ELF-1 (cell line): ENCODE results near the gene TNFRSF14.

ENCODE experiments used
- DNase-seq: peaks from one replicate; pipeline ENCODE4 v3.0.0-alpha.2; 2016; ENCODE audit warnings: low read depth, low spot score

The TNFRSF14 gene

DNA sequence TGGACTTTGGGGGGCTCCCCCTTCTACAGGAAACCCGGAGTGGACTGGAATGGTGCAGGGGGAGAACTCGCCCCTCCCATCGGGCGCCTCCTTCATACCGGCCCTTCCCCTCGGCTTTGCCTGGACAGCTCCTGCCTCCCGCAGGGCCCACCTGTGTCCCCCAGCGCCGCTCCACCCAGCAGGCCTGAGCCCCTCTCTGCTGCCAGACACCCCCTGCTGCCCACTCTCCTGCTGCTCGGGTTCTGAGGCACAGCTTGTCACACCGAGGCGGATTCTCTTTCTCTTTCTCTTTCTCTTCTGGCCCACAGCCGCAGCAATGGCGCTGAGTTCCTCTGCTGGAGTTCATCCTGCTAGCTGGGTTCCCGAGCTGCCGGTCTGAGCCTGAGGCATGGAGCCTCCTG, at the start of gene TNFRSF14:
Gene TNFRSF14 (plus strand): TSS at position 95 of the 401 bp plus-strand sequence. CDS start 294 bp downstream, at position 389.
- no peak for DNase-seq

GRCh38 chr1:2506901-2507565, 49.1 kb upstream of the TNFRSF14 start:
- no peak for DNase-seq

GRCh38 chr1:2507744-2508155, 48.4 kb upstream of the TNFRSF14 start:
- no peak for DNase-seq

- no peak for DNase-seq
Measured at GRCh38 chr1:2508180-2508579, 48.0 kb upstream of the TNFRSF14 start.

- no peak for DNase-seq
Measured at GRCh38 chr1:2508751-2509150, 47.4 kb upstream of the TNFRSF14 start.

GRCh38 chr1:2509589-2509988, 46.6 kb upstream of the TNFRSF14 start:
- DNase-seq = no peak

- no peak for DNase-seq
Measured at GRCh38 chr1:2510366-2511155, 45.6 kb upstream of the TNFRSF14 start.

DNA sequence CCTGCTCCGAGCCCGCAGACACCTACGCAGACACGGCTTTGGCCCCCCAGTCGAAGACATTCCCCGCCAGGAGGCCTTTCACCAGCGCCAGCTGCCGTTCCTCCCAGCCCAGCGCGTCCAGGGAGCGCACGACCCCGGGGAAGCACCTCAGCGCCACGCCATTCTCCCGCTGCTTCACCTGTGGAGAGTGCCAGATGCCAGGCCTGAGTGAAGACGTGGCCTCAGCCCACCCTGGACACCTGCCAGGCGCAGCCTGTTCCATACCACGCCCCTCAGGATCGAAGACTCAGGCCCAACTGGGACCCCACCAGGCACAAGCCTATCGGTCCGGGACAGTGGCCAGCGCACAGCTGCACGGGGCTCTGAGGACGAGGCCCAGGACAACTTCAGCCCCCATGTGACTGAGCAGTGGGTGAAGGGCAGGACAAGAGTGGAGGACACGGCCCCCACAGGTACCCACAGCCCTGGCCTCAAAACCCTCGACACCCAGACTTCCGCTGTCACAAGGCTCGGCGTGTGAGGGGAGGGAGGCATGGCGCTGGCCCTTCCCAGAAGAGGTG, 43.2 kb upstream of the TNFRSF14 start:
- DNase-seq = no peak

DNA sequence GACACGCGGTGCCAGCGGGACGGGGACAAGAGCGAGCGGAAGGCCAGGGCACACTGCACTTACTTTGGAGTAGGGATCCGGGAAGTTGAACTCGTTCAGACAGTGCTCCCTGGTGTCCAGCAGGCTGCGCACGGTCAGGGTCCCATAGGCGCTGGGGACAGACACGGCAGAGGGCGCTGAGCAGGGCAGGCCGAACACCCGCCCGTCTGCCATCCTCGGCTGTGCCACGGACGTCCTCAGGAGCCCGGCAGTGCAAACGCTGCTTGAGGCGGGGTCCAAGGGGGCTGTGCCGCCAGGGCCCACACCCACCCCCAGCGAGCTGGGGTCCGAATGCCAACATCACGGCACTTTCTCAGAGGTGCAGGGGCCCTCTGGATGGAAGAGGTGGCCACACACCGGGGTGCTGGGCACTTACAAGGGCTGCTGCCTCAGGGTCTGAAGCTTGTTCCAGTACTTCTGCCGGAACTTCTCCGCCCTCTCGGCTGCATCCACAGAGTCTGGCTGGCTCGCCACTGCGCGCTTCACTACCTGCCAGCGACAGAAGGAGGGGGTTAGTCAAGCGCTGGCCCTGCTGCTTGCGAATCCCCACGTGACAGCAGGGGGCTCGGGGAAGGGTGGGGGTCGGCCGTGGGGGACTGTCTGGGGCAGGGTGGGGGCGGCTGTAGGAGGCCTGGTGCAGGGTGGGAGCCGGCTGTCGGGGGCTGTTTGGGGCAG, 42.1 kb upstream of the TNFRSF14 start:
- DNase-seq = no peak

DNA sequence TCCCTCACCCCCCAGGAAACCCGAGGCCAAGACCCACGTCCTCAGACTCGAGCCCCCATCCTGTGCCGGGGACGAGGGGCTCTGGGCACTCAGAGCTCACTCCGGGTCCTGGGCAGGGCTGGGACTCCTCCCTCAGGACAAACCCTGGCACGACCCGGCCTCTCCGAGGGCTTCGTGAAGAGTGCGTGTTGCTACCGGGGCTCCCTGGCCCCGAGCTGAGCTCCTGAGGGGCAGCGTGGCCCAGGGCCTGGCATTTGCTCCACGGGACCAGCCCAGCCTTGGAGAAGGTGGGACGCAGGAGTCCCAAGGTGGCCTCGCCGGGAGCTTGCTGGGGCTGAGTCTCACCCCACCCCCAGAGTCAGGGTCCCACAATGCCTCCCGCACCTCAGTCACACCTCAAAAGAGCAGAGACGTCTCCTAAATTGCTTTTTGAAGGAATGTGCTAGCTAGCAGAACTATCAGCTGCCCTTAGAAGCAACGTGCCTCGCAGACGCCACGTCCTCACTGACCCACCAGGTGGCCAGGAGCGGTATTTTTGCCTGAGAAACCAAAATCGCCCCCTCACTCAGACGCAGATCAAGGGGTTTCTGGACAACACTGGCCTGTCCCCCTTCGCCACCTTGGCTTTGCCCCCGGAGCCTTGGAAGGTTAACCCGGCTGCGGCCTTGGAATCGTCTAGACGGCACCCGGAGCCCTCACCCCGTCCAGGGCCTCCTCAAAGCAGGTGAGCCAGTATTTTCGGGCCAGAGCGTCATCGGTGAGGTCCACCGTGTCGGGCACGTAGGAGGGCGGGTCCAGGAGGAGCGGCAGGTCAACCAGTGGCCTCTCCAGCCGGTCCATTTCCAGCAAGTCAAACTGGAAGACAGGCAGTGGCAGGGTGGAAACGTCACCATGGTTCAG, 41.1 kb upstream of the TNFRSF14 start:
- DNase-seq = no peak

- DNase-seq = no peak
Measured at GRCh38 chr1:2515763-2516080, 40.4 kb upstream of the TNFRSF14 start.

DNA sequence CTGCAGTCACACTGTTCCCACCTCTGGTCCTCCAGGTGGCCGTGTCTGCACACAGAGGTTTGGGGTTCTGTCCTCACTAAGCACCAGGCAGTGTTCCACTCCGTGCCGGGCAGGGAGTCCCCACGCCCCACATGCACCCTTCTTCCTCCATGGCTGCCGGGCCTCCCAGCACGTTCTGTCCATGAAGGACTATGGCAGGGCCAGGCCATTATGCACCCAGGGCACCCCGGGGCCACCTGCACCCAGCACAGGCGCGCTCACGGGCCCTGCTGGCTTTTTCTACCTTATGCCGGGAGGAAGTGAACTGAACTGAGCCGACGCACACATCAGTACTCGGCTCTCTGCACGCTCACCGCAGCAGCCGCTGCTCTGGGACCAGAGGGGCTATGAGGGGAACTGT, 40.0 kb upstream of the TNFRSF14 start:
- no peak for DNase-seq

- DNase-seq = no peak
Measured at GRCh38 chr1:2516946-2517345, 39.2 kb upstream of the TNFRSF14 start.

DNA sequence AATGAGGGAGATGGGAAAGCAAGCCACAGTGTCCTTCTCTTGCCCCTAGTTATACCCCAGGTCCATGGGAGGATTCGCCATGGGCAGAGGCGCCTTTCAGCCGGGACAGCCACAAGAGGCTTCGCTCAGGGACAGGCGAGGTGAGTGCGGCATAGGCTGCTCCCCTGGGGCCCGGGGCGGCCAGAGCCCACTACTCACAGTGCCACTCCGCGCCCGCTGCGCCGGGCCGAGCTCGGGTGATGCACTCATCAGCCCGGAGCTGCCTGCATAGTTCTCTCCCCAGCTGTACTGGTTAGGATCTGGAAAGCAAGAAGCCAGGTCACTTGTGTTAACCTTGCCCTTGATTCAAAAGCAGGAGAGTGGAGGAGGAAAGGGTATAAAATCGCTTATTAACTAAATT, 38.2 kb upstream of the TNFRSF14 start:
- DNase-seq = no peak

GRCh38 chr1:2518528-2518927, 37.6 kb upstream of the TNFRSF14 start:
- no peak for DNase-seq

- DNase-seq = no peak
Measured at GRCh38 chr1:2519029-2519685, 37.0 kb upstream of the TNFRSF14 start.

- DNase-seq = no peak
Measured at GRCh38 chr1:2519729-2520128, 36.4 kb upstream of the TNFRSF14 start.

GRCh38 chr1:2520206-2520605, 36.0 kb upstream of the TNFRSF14 start:
- DNase-seq = no peak

GRCh38 chr1:2520806-2521205, 35.4 kb upstream of the TNFRSF14 start:
- no peak for DNase-seq

DNA sequence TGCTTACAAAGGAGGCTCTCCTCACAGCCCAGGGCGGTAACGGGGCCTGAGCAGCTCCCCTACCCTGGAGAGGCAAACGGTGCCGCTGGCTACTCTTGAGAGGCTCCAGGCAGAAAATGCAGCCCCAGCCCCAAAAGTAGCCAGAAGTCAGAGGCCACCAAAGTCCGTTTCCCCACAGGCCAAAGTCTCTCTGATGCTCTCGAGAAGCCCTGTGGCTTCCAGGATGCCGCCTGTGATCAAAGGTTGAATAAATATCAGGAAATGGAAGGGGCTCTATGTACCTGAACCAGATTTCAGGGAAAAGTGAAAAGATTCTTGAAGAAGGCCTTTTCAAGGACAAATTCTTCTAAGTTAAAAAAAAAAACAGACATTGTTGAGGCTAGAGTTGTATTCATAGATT, 33.9 kb upstream of the TNFRSF14 start:
- no peak for DNase-seq
